ENCODE results near the gene REXO1. TPM values are rescaled to one million over a fixed set of nuclear protein-coding genes. Genes with fewer than 3 reads are reported as not detected.

The REXO1 gene
- total RNA-seq, 1 experiment from 2014 or later, result 25.8 TPM

DNA sequence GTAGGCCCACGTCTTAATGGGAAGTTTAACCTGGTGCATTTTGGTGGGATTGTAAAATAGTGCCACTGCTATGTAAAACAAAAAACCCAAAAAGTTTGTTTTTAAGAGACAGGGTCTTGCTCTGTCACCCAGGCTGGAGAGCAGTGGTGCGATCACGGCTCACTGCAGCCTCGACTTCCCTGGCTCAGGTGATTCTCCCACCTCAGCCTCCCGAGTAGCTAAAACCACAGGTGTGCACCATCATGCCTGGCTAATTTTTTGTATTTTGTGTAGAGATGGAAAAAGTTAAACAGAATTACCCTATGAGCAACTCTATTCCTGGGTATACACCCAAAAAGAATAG lies 820 bp upstream of the REXO1 start:
- Histone ChIP-seq H3K4me2 (0 out of 2 replicates have a peak overlapping the region, but pooled peaks have one; percentile 25), H3F3A (ENCODE audit: insufficient read depth, low read depth) (peaks cover 14% of the 10 kb centered on the region; the same call in 1 of the 2 replicates), H3K36me3 (ENCODE audit: low read depth) (no peaks in the 10 kb centered on the region), H3K9me2 (ENCODE audit: insufficient read depth) (no peaks in the 10 kb centered on the region), H3K4me3 (no peak overlapping the region), H4K20me1 (ENCODE audit: insufficient read depth) (peaks cover 32% of the 10 kb centered on the region), H3K79me2 (ENCODE audit: low read depth) (peaks cover 52% of the 10 kb centered on the region), H2AFZ (no peak overlapping the region), H3K9me3 (ENCODE audit: insufficient read depth, low read depth) (no peaks in the 10 kb centered on the region), H3K27me3 (ENCODE audit: insufficient read depth, low read depth) (no peaks in the 10 kb centered on the region), H3K27ac (peak overlapping the region; percentile 90; the same call in 1 of the 2 replicates), H3K4me1 (replicated peaks; ENCODE audit: insufficient read depth) (0 out of 2 replicates have a peak, but pooled peaks cover 11% of the 10 kb centered on the region)
- DNase-seq, result no peak
- BruUV-seq (replicated peaks), result no TSS peak
- ChIA-PET CTCF (no interaction called here), POLR2A (ENCODE audit: unreplicated experiment) (interaction anchor here (0.7 kb wide), 1 partner anchor 36 kb away, joined by 4 read pairs; the partner anchor contains the start of gene ABHD17A)
- intact Hi-C loops (cut with micrococcal nuclease; ENCODE audit: unreplicated experiment), result no loop called here
- TF ChIP-seq, protein P1, sequence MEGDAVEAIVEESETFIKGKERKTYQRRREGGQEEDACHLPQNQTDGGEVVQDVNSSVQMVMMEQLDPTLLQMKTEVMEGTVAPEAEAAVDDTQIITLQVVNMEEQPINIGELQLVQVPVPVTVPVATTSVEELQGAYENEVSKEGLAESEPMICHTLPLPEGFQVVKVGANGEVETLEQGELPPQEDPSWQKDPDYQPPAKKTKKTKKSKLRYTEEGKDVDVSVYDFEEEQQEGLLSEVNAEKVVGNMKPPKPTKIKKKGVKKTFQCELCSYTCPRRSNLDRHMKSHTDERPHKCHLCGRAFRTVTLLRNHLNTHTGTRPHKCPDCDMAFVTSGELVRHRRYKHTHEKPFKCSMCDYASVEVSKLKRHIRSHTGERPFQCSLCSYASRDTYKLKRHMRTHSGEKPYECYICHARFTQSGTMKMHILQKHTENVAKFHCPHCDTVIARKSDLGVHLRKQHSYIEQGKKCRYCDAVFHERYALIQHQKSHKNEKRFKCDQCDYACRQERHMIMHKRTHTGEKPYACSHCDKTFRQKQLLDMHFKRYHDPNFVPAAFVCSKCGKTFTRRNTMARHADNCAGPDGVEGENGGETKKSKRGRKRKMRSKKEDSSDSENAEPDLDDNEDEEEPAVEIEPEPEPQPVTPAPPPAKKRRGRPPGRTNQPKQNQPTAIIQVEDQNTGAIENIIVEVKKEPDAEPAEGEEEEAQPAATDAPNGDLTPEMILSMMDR (conservative IDR thresholded peaks at IDR 0.05), result no peak
- no peak for TF ChIP-seq EZH2 (IDR thresholded peaks at IDR 0.05; ENCODE audit: low read depth)

DNA sequence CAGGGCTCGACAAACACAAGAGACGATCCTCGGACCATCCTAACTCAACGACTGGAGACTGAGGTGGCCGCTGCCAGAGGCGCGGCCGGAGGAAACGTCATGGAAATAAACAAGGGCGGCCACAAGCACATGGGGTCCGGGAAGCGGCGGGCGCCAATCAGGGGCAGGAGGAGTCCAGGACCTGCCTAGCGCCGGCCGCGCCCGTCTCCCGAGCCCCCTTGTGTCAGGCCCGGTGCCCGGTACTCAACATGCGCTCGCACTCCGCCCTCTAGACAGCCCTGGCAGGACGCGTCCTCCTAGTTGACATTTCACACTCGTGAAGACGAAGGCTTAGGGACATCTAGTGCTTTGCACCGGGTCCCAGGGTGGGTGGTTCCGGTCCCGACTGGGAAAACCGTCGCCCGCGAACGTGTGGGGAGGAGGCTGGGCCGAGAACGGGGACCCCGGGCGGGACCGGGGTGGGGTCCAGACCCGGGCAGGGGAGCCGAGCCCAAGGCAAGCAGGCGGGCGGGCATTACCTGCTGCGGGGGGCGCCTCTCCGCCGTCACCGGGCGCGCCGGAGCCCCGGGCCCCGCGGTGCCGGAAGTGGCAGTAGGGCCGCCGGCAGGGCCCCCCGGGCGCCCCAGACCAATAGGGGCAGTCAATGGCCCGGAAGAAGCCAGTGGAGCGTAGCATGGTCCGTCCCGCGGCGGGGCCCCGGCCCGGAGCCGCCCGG lies 442 bp downstream of the REXO1 start:
- Histone ChIP-seq H3K4me2 (peak overlapping the region; percentile 96), H3K4me3 (peak overlapping the region; percentile 73), H3K36me3 (ENCODE audit: low read depth) (no peaks in the 10 kb centered on the region), H3K27ac (peak overlapping the region; percentile 90), H3F3A (ENCODE audit: insufficient read depth, low read depth) (peaks cover 14% of the 10 kb centered on the region; the same call in 1 of the 2 replicates), H3K79me2 (ENCODE audit: low read depth) (peaks cover 47% of the 10 kb centered on the region), H3K9me2 (ENCODE audit: insufficient read depth) (no peaks in the 10 kb centered on the region), H3K27me3 (ENCODE audit: insufficient read depth, low read depth) (no peaks in the 10 kb centered on the region), H3K9me3 (ENCODE audit: insufficient read depth, low read depth) (no peaks in the 10 kb centered on the region), H2AFZ (no peak overlapping the region), H4K20me1 (ENCODE audit: insufficient read depth) (peaks cover 40% of the 10 kb centered on the region), H3K4me1 (replicated peaks; ENCODE audit: insufficient read depth) (0 out of 2 replicates have a peak, but pooled peaks cover 11% of the 10 kb centered on the region)
- ChIA-PET CTCF (interaction anchor here (0.5 kb wide), 1 partner anchor 23 kb away, joined by 16 read pairs; no protein-coding TSS in a partner anchor), POLR2A (ENCODE audit: unreplicated experiment) (no interaction called here)
- TF ChIP-seq, protein P1 (conservative IDR thresholded peaks at IDR 0.05), result no peak
- TF ChIP-seq EZH2 (IDR thresholded peaks at IDR 0.05; ENCODE audit: low read depth), result no peak
- peak in 1 of 2 experiments; percentile 25 for DNase-seq
- intact Hi-C loops (cut with micrococcal nuclease; ENCODE audit: unreplicated experiment), result no loop called here
- BruUV-seq (replicated peaks), result no TSS peak

DNA sequence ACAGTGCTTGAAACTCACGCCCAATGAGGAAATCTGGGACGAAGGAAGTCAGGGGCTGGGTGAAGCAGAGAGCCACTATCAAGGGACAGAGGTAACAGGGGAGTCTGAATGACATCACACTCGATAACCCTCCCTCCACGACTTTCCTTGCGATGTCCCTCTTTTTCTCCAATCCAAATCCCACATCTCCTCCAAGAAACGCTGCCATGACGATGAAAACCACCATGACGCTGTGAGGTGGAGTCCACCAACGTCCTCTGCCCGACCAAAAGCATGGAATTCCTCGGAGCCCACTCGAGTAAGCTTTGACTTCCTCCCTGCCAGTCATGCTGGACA lies 967 bp downstream of the REXO1 start:
- peaks cover 48% of the 10 kb centered on the region for H3K79me2 ChIP-seq (ENCODE audit: low read depth)
- intact Hi-C loops (cut with micrococcal nuclease; ENCODE audit: unreplicated experiment), result no loop called here

More for the DNA sequence above, 967 bp downstream of the REXO1 start:
- H3K4me3 ChIP-seq, result peak overlapping the region; percentile 73
- no peak overlapping the region for H2AFZ ChIP-seq
- CTCF ChIA-PET, result interaction anchor here (0.5 kb wide), 1 partner anchor 22 kb away, joined by 16 read pairs; no protein-coding TSS in a partner anchor
- DNase-seq, result no peak
- no peak for TF ChIP-seq EZH2 (IDR thresholded peaks at IDR 0.05; ENCODE audit: low read depth)
- TF ChIP-seq, protein P1 (conservative IDR thresholded peaks at IDR 0.05), result no peak
- 0 out of 2 replicates have a peak, but pooled peaks cover 11% of the 10 kb centered on the region for H3K4me1 ChIP-seq (replicated peaks; ENCODE audit: insufficient read depth)
- H3K9me3 ChIP-seq (ENCODE audit: insufficient read depth, low read depth), result no peaks in the 10 kb centered on the region
- peak overlapping the region; percentile 96 for H3K4me2 ChIP-seq
- H4K20me1 ChIP-seq (ENCODE audit: insufficient read depth), result peaks cover 45% of the 10 kb centered on the region
- peaks cover 14% of the 10 kb centered on the region; the same call in 1 of the 2 replicates for H3F3A ChIP-seq (ENCODE audit: insufficient read depth, low read depth)
- peak overlapping the region; percentile 90; the same call in 1 of the 2 replicates for H3K27ac ChIP-seq
- no peaks in the 10 kb centered on the region for H3K9me2 ChIP-seq (ENCODE audit: insufficient read depth)
- no peaks in the 10 kb centered on the region for H3K27me3 ChIP-seq (ENCODE audit: insufficient read depth, low read depth)
- BruUV-seq (replicated peaks), result no TSS peak
- H3K36me3 ChIP-seq (ENCODE audit: low read depth), result no peaks in the 10 kb centered on the region
- POLR2A ChIA-PET (ENCODE audit: unreplicated experiment), result no interaction called here

All from PC-9 (cell line).